Adipose tissue (tissue), 3 donors: ENCODE measurements around the gene CACNA1C. TPM values are rescaled to one million over a fixed set of nuclear protein-coding genes. Genes with fewer than 3 reads are reported as not detected.

Experiments
- H3K27ac ChIP-seq: one replicate; pipeline ENCODE4 v1.5.1; 2013; ENCODE audit warnings: low read depth, low read length
- WGBS, 3 donors: extraction: QIAGEN DNeasy Blood & Tissue Kit; methylation state at CpG; one replicate each; pipeline ENCODE4 v1.1.7; 2013; 5-methylcytosine and 5-hydroxymethylcytosine counted together
- polyA plus RNA-seq, 3 donors: library from polyadenylated mRNA; stranded (reverse); fragments of 200-250 nt; gene quantifications; one replicate each; pipeline ENCODE4 v1.2.3, GENCODE V29; 2013
- donor health status: healthy with polysubstance abuse.
- donor health status: Bipolar disorder and iron deficiency.
- donor health status: healthy.

CACNA1C gene
- polyA plus RNA-seq, 3 donors: 0.72 to 8.1 (median 1.4) TPM

DNA sequence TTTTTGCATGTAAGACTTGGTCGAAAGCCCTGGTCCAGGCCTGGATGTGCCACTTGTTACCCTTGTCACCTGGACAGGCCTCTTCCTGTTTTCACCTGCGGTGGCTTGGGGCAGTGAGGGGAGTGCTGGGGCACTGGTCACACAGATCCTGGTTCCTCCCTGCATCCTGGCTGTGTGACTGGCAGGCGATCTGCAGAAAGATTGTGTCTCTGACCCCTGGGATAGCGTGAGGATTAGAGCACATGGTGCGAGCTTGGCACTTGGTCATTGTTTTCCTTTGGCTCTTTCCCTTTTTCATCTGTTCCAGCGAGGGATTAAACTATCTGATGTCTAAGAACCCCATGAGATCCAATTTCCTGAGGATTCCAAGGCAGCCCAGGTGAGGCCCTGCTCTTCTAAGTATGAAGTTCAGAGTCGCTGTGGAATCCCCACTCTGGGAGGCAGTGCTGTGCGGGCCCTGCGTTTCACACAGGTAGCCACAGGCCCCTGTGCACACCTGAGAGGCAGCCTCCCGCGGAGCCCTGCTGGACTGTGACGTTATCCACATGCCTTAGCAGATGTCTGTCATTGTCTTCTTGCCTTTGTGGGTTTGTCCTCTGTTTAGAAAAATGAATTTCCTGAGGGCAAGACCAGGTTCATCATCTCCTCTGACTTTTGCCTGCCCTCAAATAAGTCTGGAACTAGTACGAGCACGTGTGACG, 288.4 kb downstream of the CACNA1C start:
- no peak overlapping the region for H3K27ac ChIP-seq
- WGBS, 3 donors: 82 to 85% (median 83%) methylated on average over 15 of the region's 15 CpGs

DNA sequence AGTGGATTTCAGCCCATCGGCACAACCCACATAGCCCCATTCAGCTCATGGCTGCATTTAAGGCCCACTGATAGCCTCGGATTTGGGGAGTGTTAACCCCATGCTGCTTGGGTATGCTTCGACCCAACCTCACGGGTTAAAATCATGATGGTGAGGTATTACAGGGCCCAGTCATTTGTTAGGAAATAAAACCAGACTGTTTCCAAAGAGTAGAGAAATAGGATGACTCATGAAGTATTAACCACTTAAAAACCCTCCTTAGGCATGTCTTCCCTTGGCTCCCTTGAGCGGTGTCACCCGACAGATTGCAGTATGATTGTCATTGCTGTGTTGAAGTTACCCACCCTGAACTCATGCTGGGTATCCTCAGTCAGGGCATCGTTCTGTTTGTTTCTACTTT, 289.1 kb downstream of the CACNA1C start:
- no peak overlapping the region for H3K27ac ChIP-seq

GRCh38 chr12:2343681-2344080, 290.9 kb downstream of the CACNA1C start:
- 43 to 62% (median 50%) methylated on average over 4 of the region's 4 CpGs for WGBS, 3 donors
- H3K27ac ChIP-seq: no peak overlapping the region

More for the DNA sequence above, 289.1 kb downstream of the CACNA1C start:
- WGBS, 3 donors: 55 to 83% (median 57%) methylated on average over 7 of the region's 7 CpGs

GRCh38 chr12:2344476-2344875, 291.7 kb downstream of the CACNA1C start:
- H3K27ac ChIP-seq: no peak overlapping the region
- 87 to 91% (median 89%) methylated on average over 2 of the region's 2 CpGs for WGBS, 3 donors

DNA sequence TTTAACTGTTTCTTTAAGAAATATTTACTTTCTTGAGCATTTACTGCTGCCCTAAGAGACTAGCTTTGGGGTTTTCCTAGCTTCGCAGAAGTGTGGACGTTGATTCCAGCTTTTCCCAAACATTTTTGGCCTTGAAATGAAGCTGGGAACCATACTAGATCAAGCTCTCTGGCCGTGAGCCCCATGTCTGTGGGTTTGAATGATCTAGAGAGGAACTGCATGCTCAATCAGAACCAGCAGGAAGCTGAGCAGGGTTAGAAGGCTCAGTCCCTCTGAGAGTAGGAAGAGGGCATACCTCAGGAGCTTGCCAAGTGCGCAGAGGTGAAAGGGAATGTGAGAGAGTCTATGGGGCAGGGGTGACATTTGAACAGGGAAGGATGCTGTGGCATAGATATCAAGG, 292.1 kb downstream of the CACNA1C start:
- WGBS, 3 donors: 28 to 48% (median 34%) methylated on average over 4 of the region's 4 CpGs
- H3K27ac ChIP-seq: no peak overlapping the region

GRCh38 chr12:2345902-2346301, 293.1 kb downstream of the CACNA1C start:
- no peak overlapping the region for H3K27ac ChIP-seq

DNA sequence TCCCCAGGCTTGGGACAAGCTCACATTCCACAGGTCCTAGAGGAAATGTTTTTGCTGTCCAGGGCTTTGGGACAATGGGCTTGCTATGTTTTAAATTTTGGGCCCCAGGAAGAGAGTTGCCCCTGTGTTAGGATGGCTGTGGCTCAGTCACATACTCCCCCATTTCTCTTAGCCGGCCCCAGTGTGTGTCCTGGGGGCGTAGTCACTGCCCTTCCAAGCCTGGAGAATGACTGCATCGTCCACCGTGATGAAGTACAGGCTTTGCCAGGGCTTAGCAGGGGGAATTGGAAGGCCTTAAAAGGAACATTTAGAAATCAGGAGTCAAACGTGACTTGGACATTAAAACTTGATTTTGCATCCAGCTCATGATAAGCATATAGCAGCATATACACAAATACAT, 293.6 kb downstream of the CACNA1C start:
- H3K27ac ChIP-seq: no peak overlapping the region
- 69 to 74% (median 72%) methylated on average over 5 of the region's 5 CpGs for WGBS, 3 donors

More at GRCh38 chr12:2345902-2346301, 293.1 kb downstream of the CACNA1C start:
- WGBS, 3 donors: 65 to 78% (median 78%) methylated on average over 11 of the region's 11 CpGs

DNA sequence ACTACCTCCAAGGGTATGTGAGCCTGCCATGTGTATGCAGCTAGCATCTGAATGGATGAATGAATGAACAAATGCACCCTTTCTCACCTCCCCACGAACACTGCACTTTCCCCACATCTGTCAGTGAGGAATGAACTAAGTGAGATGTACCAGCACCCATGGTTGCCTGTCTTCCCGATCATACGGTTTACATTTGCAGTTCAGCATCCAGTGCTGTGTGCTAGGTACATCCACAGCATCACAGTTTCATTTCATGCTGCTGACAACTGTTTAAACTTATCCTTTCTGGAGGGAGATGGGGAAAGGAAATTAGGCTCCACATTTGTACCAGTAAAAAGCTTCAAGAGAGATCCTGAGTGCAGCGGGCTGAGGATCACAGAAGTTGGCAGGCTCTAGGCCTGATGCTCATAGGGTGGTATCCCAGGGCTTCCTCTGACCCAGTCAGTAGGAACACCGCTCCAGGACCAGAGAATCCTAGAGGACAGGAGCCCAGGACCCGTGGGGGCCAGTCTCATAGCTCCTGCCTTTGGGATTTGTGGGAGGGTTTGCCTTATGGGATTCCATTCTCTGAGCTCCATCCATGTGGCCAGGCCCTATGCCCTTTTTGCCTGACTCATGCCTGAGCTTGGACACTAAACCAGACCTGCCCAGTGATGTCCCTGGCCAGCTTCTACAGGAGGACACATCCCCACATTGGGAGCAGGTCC, 294.5 kb downstream of the CACNA1C start:
- 82 to 92% (median 90%) methylated on average over 6 of the region's 6 CpGs for WGBS, 3 donors
- no peak overlapping the region for H3K27ac ChIP-seq

- no peak overlapping the region for H3K27ac ChIP-seq
- WGBS, 3 donors: 83 to 91% (median 90%) methylated on average over 19 of the region's 19 CpGs
Measured at GRCh38 chr12:2347844-2348481, 295.2 kb downstream of the CACNA1C start.

DNA sequence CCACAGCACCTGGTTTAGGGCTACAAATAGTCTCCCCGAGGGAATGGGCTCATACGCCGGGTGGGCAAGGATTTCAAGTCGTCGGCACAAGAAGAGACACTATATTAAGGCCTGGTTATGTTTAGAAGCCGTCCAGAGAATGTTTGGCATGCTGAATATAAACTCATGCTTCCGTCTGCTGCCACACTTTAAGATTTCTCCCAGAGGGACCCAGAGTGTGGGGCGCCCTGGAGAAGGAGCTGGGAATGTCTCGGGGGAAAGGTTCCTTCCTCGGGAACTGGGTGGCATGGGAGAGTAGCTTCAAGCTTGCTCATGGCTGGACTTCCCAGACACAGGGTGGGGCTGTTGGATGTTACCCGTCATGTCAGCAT, 295.7 kb downstream of the CACNA1C start:
- WGBS, 3 donors: 83 to 88% (median 84%) methylated on average over 11 of the region's 11 CpGs
- H3K27ac ChIP-seq: no peak overlapping the region

DNA sequence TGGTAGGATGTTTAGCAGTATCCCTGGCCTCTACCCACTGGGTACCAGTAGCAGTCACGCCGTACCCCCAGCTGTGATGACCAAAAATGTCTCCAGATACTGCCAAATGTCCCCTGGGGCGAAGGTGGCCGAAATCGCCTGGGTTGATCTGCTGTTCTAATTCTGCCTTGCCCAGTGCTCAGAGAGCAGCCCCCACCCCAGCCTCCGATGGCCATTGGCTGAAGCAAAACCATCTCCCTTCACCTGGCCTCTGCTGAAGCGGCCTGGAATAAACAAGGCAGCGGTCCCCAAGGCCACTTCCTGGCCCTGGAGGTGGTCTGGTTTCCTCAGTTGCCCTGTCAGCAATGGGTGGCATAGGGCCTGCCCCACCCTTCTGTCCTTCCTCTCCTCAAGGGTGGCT, 298.4 kb downstream of the CACNA1C start:
- H3K27ac ChIP-seq: no peak overlapping the region
- 84 to 93% (median 93%) methylated on average over 8 of the region's 8 CpGs for WGBS, 3 donors

DNA sequence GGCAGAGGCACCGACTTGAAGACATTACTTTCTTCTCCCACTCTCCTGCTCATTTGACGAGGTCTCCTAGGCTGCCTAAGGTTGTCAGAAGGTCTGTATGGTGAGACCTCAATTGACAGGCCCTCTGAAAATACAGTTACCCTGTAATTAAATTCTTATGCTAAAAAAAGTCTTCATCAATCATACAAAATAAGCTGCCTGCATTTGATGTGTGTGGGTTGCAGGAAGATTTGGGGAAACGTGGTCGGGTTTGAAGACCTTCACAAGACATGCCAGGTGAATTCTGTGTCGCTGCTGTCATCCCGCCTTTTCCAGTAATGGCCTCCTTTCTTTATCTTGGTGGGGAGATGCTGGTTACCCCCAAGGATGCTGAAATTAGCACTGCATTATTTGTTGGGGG, 299.4 kb downstream of the CACNA1C start:
- no peak overlapping the region for H3K27ac ChIP-seq
- 86 to 95% (median 92%) methylated on average over 6 of the region's 6 CpGs for WGBS, 3 donors

GRCh38 chr12:2353281-2353680, 300.5 kb downstream of the CACNA1C start:
- no peak overlapping the region for H3K27ac ChIP-seq
- WGBS, 3 donors: 92 to 98% (median 97%) methylated on average over 9 of the region's 9 CpGs

DNA sequence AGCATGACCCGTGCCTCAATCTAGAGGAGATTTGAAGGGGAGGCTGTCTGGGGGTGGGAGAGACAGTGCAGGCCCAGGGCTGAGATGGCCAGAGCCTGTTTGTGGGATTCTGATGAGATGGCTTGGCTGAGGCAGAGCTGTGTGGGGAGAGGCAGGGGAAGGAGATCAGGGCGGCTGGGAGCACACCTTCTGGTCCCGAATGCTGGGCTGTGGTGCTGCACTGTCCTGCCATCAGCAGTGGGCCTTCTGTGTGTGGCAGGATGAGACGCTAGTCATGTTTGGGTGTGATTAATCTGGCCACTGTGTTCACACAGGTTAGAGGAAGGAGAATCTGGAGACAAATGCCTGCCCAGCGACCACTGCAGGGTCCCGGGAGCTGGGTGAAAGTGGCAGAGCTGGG, 300.9 kb downstream of the CACNA1C start:
- no peak overlapping the region for H3K27ac ChIP-seq
- WGBS, 3 donors: 68 to 80% (median 74%) methylated on average over 6 of the region's 6 CpGs

DNA sequence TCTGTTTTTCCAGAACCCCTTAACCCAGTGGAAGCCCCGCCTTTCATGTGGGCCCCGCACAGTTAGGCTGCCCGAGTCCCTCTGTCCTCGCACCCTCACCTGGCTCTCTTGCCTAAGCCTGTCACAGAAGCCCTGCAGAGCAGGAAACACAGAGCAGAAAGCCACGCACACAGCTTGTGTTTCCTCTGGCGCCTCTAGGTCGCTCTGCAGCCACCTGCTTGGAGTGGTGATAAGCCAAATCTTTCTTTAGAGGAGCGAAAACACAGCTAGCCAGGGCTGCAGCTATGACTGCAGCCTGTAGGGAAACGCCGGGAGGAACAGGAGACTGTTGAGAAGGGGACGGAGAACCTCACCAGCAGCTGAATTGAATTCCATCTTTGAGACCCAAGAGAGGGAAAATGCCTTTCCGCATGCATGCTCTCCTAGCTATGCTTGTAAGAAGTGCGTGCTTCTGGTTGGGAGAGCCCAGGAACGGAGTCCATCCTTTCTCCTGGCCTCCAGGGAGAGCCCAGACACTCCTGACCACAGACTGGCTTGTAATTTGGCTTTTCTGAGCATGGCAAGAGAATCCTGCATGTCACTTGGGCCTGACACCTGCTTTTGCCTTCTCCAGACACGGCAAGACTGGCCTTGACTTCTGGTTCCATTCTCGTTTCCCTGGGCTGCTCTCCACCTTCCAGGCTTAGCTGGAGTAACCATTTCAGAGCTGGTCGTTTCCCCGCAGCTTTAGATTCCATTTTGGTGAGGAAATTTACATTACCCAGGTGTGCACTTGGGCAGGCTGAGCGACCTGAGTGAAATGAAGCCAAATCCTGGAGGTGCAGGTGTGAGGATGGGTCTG, 301.6 kb downstream of the CACNA1C start:
- 39 to 66% (median 66%) methylated on average over 19 of the region's 19 CpGs for WGBS, 3 donors
- no peak overlapping the region for H3K27ac ChIP-seq

DNA sequence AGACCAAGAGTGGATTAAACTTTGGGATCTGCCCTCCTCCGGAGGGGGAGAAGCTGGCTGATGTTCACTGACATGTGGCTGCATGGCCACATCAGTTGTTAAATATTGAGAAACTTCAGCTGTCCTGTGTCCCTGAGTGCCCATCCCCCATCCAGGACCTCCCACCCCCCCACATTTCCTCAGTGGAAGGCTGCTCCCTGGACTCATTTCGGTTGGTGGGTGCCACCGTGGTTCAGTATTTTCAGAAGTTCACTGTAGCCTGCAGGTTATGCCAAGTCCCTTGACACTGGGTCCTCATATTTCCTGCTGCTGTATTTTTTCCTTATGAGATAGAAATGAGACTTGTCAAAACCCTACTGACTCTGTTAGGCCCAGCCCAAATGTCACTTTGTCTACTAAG, 302.4 kb downstream of the CACNA1C start:
- 45 to 64% (median 59%) methylated on average over 3 of the region's 3 CpGs for WGBS, 3 donors
- no peak overlapping the region for H3K27ac ChIP-seq

GRCh38 chr12:2355604-2356003, 302.8 kb downstream of the CACNA1C start:
- no peak overlapping the region for H3K27ac ChIP-seq
- 85 to 94% (median 87%) methylated on average over 5 of the region's 5 CpGs for WGBS, 3 donors

DNA sequence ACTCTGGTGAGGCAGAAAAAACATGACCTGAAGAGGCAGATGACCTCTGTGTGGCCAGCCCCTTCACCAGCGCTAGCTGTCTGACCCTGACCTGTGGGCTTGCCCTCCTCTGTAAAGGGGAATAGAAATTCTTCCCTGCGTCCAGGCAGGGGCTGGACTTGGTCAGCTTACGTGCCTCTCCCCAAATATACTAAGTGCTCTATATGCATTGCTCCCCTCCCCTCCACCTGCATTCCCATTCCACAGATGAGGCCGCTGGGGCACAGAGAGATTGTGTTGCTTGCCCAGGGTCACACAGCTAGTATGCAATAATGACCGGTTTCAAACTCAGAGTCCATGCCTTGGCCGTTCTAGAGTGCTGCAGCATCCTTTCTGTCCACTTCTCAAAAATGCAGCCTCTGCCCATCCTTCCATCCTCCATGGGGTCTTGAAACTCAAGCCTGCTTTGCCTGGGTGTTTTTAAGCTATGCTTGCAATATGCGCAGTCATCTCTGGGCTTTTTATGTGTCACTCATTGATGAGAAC, 303.9 kb downstream of the CACNA1C start:
- WGBS, 3 donors: 86 to 95% (median 91%) methylated on average over 7 of the region's 7 CpGs
- H3K27ac ChIP-seq: no peak overlapping the region
